Ovary (tissue), 3 donors: ENCODE measurements around the gene ITPR3.

Source experiments
- CTCF ChIP-seq, 3 donors: fragments of 450-650 bp in 2 of 3; fragments of 200-600 bp in 1 of 3; IDR thresholded peaks; one replicate each; pipeline versions ENCODE4 v1.5.1 to v1.8.0; 2016 to 2022; ENCODE audit warnings: antibody characterized with exemption in 3 of 3, mild to moderate bottlenecking in 1 of 3
- EP300 ChIP-seq: sonication (generic); formaldehyde crosslinking; IDR thresholded peaks from one replicate; pipeline ENCODE4 v1.6.1; 2017; ENCODE audit warnings: antibody characterized with exemption
- POLR2A ChIP-seq: fragments of 450-650 bp; IDR thresholded peaks from one replicate; pipeline ENCODE4 v1.6.1; 2017; ENCODE audit warnings: antibody characterized with exemption, mild to moderate bottlenecking, moderate library complexity
- donor health status: DM: no; HTN: no; CAD: no.

GRCh38 chr6:33740794-33741193 lies 119.7 kb downstream of the ITPR3 start:
- TF ChIP-seq CTCF (IDR thresholded peaks at IDR 0.05) = no peak
- TF ChIP-seq POLR2A = no peak
- no peak for TF ChIP-seq EP300
